HepG2 (cell line): Measurements from ENCODE around the gene COL26A1. TPM values are rescaled to one million over a fixed set of nuclear protein-coding genes. Genes with fewer than 3 reads are reported as not detected.

Experiments
- ATAC-seq: fragments of 200-7000 bp; cut with Tn5 transposase; 3 replicates; pipeline ENCODE4 v1.9.1; 2020; ENCODE audit warnings: mild to moderate bottlenecking, moderate library complexity
- BruUV-seq: library from RNA; stranded (reverse); fragments of 400-500 nt; replicated peaks from 2 replicates; lab custom pipeline; 2021; lab: Mats Ljungman, UMichigan
- CTCF ChIA-PET: fragments of 300-600 bp; formaldehyde crosslinking; extraction: SDS; loops from one replicate; lab custom pipeline; 2021; ENCODE audit warnings: low total read pairs, inconsistent platforms, low intra/inter-chr PET ratio; lab: Yijun Ruan, JAX
- POLR2A ChIA-PET: fragments of 350-600 bp; sonication (Branson Sonifier 250); formaldehyde crosslinking; loops from one replicate; lab custom pipeline; 2020; ENCODE audit warnings: antibody characterized with exemption, inconsistent platforms; lab: Yijun Ruan, JAX
- DNase-seq: peaks from one replicate; pipeline ENCODE4 v3.0.0-alpha.2; 2015; ENCODE audit warnings: low spot score
- FAIRE-seq: peaks from 3 replicates; lab custom pipeline; 2011; peaks lifted over from hg19 to GRCh38; lab: Jason Lieb, UNC
- H2AFZ ChIP-seq: one replicate; pipeline ENCODE4 v1.6.1; 2011; ENCODE audit warnings: low read length, inconsistent platforms
- H3K27ac ChIP-seq: fragments of 300-600 bp; 3 replicates; pipeline ENCODE4 v1.8.0; 2011; ENCODE audit warnings: mixed run types, mild to moderate bottlenecking, mixed read lengths, low read length, inconsistent platforms; ENCODE audit not compliant: insufficient read depth; ENCODE audit errors: extremely low read length
- H3K27me3 ChIP-seq, 2 experiments: fragments of 200-600 bp in 1 of 2; 2 replicates in 1 of 2; 3 replicates in 1 of 2; pipeline versions ENCODE4 v1.6.0 to v1.8.0; 2011; ENCODE audit warnings: low read length in 2 of 2, mild to moderate bottlenecking in 2 of 2, moderate library complexity in 2 of 2, inconsistent platforms in 1 of 2; ENCODE audit not compliant: insufficient read depth in 2 of 2, control insufficient read depth in 1 of 2
- H3K36me3 ChIP-seq, 2 experiments: fragments of 200-600 bp in 1 of 2; replicated peaks in 1 of 2; 2 replicates in 1 of 2; 3 replicates in 1 of 2; pipeline versions ENCODE4 v1.5.1 to v1.8.0; 2011; ENCODE audit warnings: low read length in 2 of 2, inconsistent platforms in 1 of 2; ENCODE audit not compliant: insufficient read depth in 2 of 2, control insufficient read depth in 1 of 2
- H3K4me1 ChIP-seq: 2 replicates; pipeline ENCODE4 v1.5.1; 2012; ENCODE audit warnings: low read length, inconsistent platforms; ENCODE audit not compliant: insufficient read depth
- H3K4me2 ChIP-seq: 2 replicates; pipeline ENCODE4 v1.6.0; 2011; ENCODE audit warnings: low read depth, low read length, inconsistent platforms
- H3K4me3 ChIP-seq, 3 experiments: fragments of 200-600 bp in 1 of 3; sonication (generic), shearing (Covaris generic) in 1 of 3; replicated peaks in 1 of 3; 2 replicates each; pipeline ENCODE4 v1.5.1; 2011 to 2016; ENCODE audit warnings: low read length in 3 of 3, inconsistent platforms in 2 of 3, low read depth in 2 of 3, mild to moderate bottlenecking in 2 of 3, control low read depth in 1 of 3, mixed read lengths in 1 of 3; ENCODE audit not compliant: insufficient read depth in 1 of 3
- H3K79me2 ChIP-seq: one replicate; pipeline ENCODE4 v1.6.1; 2011; ENCODE audit warnings: low read length, inconsistent platforms; ENCODE audit not compliant: insufficient read depth
- H3K9ac ChIP-seq: 2 replicates; pipeline ENCODE4 v1.6.0; 2011; ENCODE audit warnings: mild to moderate bottlenecking, low read depth, low read length, inconsistent platforms; ENCODE audit not compliant: insufficient read depth
- H3K9me3 ChIP-seq: 2 replicates; pipeline ENCODE4 v1.5.1; 2012; ENCODE audit warnings: mild to moderate bottlenecking, low read length
- H4K20me1 ChIP-seq: 2 replicates; pipeline ENCODE4 v1.6.0; 2011; ENCODE audit warnings: inconsistent platforms, mild to moderate bottlenecking, low read length, moderate library complexity; ENCODE audit not compliant: insufficient read depth
- CBFB ChIP-seq: sonication (generic); formaldehyde crosslinking; IDR thresholded peaks from 2 replicates; pipeline ENCODE4 v1.4.0; 2020; ENCODE audit warnings: missing genetic modification reagents
- FLYWCH1 ChIP-seq: sonication (generic); formaldehyde crosslinking; IDR thresholded peaks from 2 replicates; pipeline ENCODE4 v1.8.1; 2023; ENCODE audit warnings: mild to moderate bottlenecking, missing genetic modification reagents
- FOXA1 ChIP-seq, 2 experiments: fragments of 450-650 bp in 1 of 2; sonication (generic) in 1 of 2; formaldehyde crosslinking in 1 of 2; IDR thresholded peaks; 2 replicates each; pipeline versions ENCODE4 v1.4.0 to v1.6.1; 2016 to 2020; ENCODE audit warnings: missing genetic modification reagents in 1 of 2
- IKZF1 ChIP-seq: fragments of 450-650 bp; IDR thresholded peaks from 2 replicates; pipeline ENCODE4 v1.7.1; 2016
- KLF6 ChIP-seq: IDR thresholded peaks from 2 replicates; pipeline ENCODE4 v1.8.0; 2016; ENCODE audit warnings: missing biosample characterization, missing genetic modification reagents
- MAFK ChIP-seq, 2 experiments: IDR thresholded peaks in 1 of 2; conservative IDR thresholded peaks in 1 of 2; 2 replicates each; pipeline ENCODE4 v1.6.1; 2011; ENCODE audit warnings: improper control_type of control experiment in 2 of 2, low read length in 2 of 2
- RAD51 ChIP-seq: fragments of 450-650 bp; IDR thresholded peaks from 2 replicates; pipeline ENCODE4 v1.6.1; 2016; ENCODE audit warnings: borderline replicate concordance
- TCF12 ChIP-seq, 2 experiments: fragments of 450-650 bp in 1 of 2; sonication (generic) in 1 of 2; formaldehyde crosslinking in 1 of 2; IDR thresholded peaks; 2 replicates each; pipeline versions ENCODE4 v1.6.1 to v1.8.0; 2017 to 2022; ENCODE audit warnings: antibody characterized with exemption in 1 of 2, mild to moderate bottlenecking in 1 of 2, missing genetic modification reagents in 1 of 2, moderate library complexity in 1 of 2
- THAP11 ChIP-seq: IDR thresholded peaks from 2 replicates; pipeline ENCODE4 v1.6.1; 2016; ENCODE audit warnings: missing biosample characterization, missing genetic modification reagents
- ZFP36L1 ChIP-seq: sonication (generic); formaldehyde crosslinking; IDR thresholded peaks from 2 replicates; pipeline ENCODE4 v1.8.0; 2022; ENCODE audit warnings: mild to moderate bottlenecking, missing genetic modification reagents, moderate library complexity
- ZNF253 ChIP-seq: sonication (generic); formaldehyde crosslinking; IDR thresholded peaks from 2 replicates; pipeline ENCODE4 v1.8.0; 2022; ENCODE audit warnings: mild to moderate bottlenecking, missing genetic modification reagents, borderline replicate concordance
- ZNF367 ChIP-seq: sonication (generic); formaldehyde crosslinking; IDR thresholded peaks from 2 replicates; pipeline ENCODE4 v1.4.0; 2020; ENCODE audit warnings: missing genetic modification reagents, borderline replicate concordance
- ZNF562 ChIP-seq: sonication (generic); formaldehyde crosslinking; IDR thresholded peaks from 2 replicates; pipeline ENCODE4 v1.8.0; 2022; ENCODE audit warnings: missing genetic modification reagents, borderline replicate concordance
- ZNF773 ChIP-seq: sonication (generic); formaldehyde crosslinking; IDR thresholded peaks from 2 replicates; pipeline ENCODE4 v1.4.0; 2020; ENCODE audit warnings: missing genetic modification reagents, borderline replicate concordance
- ZSCAN20 ChIP-seq: sonication (generic); formaldehyde crosslinking; IDR thresholded peaks from 2 replicates; pipeline ENCODE4 v1.4.0; 2020; ENCODE audit warnings: missing genetic modification reagents, mild to moderate bottlenecking, borderline replicate concordance
- WGBS: methylation state at CpG from one replicate; pipeline ENCODE4 v1.1.6; 2017; ENCODE audit warnings: low lambda C conversion rate; 5-methylcytosine and 5-hydroxymethylcytosine counted together
- in situ Hi-C: cut with HindIII; loops from 2 replicates; pipeline ENCODE4 v1.10.0; 2017; ENCODE audit warnings: low pct_unique_long_range_greater_than_20kb; ENCODE audit not compliant: extremely low pct_ligation_motif_present
- intact Hi-C: fragments of 100-400 bp; cut with micrococcal nuclease; formaldehyde crosslinking; loops from one replicate; pipeline ENCODE4 v1.10.0; 2022; ENCODE audit not compliant: unreplicated experiment
- polyA plus RNA-seq, 8 experiments: library from polyadenylated mRNA; depleted of rRNA in 3 of 8; stranded (reverse) in 7 of 8; unstranded in 1 of 8; fragments of >200 nt; fragmentation: Illumina TruSeq in 4 of 8; extraction: Trizol in 4 of 8; gene quantifications; 2 replicates each; pipeline versions ENCODE4 v1.2.1 to v1.2.3, GENCODE V29; 2011 to 2016; ENCODE audit warnings: low read depth in 4 of 8, missing spikeins in 1 of 8, mixed read lengths in 1 of 8; ENCODE audit not compliant: insufficient read depth in 1 of 8
- total RNA-seq, 5 experiments: library from RNA; depleted of rRNA; stranded (reverse); fragments of >200 nt; fragmentation: Illumina TruSeq; extraction: Trizol; gene quantifications; 2 replicates each; pipeline ENCODE4 v1.2.3, GENCODE V29; 2016; ENCODE audit warnings: low read depth in 1 of 5
- TF ChIP-seq, protein P1 (sequence below): sonication (generic); formaldehyde crosslinking; IDR thresholded peaks from 2 replicates; pipeline ENCODE4 v1.5.0; 2020; ENCODE audit warnings: missing genetic modification reagents, mild to moderate bottlenecking, borderline replicate concordance

The COL26A1 gene
- total and polyA plus RNA-seq, 2 of the 13 experiments (the other 11 are each of a cell fraction or from before 2014, with no cell fraction given) = 7.8 to 9.2 TPM

DNA sequence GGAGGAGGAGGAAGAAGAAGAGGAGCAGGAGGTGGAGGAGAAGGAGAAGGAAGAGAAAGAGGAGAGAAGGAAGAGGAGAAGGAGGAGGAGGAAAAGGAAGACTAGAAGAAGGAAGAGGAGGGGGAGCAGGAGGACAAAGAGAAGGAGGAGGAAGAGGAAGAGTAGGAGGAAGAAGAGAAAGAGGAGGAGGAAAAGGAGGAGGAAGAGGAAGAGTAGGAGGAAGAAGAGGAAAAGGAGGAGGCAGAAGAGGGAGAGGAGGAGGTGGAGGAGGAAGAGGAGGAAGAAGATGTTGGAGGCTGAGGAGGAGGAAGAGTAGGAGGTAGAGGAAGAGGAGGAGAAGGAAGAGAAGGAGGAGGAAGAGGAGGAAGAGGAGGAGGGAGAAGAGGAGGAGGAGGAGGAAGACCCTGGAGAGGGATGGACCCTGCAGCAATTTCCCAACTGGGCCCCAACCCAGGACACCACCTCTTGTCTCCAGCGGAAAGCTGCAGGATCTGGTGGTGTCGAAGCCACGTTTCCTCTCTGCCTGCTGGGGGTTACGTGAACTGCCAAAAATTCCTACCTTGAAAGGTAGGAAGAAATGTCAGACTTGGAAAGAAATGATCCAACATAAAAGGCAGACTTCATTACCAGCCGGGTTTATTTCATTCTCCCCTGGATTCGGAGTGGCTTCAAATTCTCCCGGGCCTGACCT, 38.9 kb downstream of the COL26A1 start:
- H4K20me1 ChIP-seq = no peaks in the 10 kb centered on the region
- H3K4me3 ChIP-seq = no peak overlapping the region
- FAIRE-seq (no peak), DNase-seq (no peak), ATAC-seq (no peak; the same call in 2 of the 3 replicates)
- no peak overlapping the region for H3K9ac ChIP-seq
- CTCF ChIA-PET = no interaction called here
- POLR2A ChIA-PET = no interaction called here
- no peak overlapping the region for H2AFZ ChIP-seq
- TF ChIP-seq FOXA1 (IDR thresholded peaks at IDR 0.05) (peak; percentile 29; the same call in 1 of the 2 replicates), FOXA1 (CRISPR knock-in tag; IDR thresholded peaks at IDR 0.05) (no peak), IKZF1 (0 out of 2 replicates have a peak, but pooled peaks have one; percentile 64), KLF6 (CRISPR knock-in tag) (no peak), MAFK (conservative IDR thresholded peaks at IDR 0.05 in 1 of 2, IDR thresholded peaks at IDR 0.05 in 1 of 2; ENCODE audit: low read length in 2 of 2) (no peak), CBFB (no peak), RAD51 (0 out of 2 replicates have a peak, but pooled peaks have one; percentile 8)
- H3K27me3 ChIP-seq = no peaks in the 10 kb centered on the region
- H3K9me3 ChIP-seq = no peaks in the 10 kb centered on the region
- H3K4me2 ChIP-seq = no peak overlapping the region
- intact Hi-C loops = no loop called here
- no peaks in the 10 kb centered on the region for H3K79me2 ChIP-seq
- 75% methylated on average over 7 of the region's 7 CpGs for WGBS
- no peaks in the 10 kb centered on the region for H3K36me3 ChIP-seq
- BruUV-seq = no TSS peak
- peaks cover 32% of the 10 kb centered on the region for H3K4me1 ChIP-seq
- in situ Hi-C loops = no loop called here
- H3K27ac ChIP-seq = no peak overlapping the region

GRCh38 chr7:101402081-101402779, 39.6 kb downstream of the COL26A1 start:
- Histone ChIP-seq H3K4me3 (no peak overlapping the region), H3K9me3 (no peaks in the 10 kb centered on the region), H2AFZ (no peak overlapping the region), H3K4me2 (no peak overlapping the region), H4K20me1 (no peaks in the 10 kb centered on the region), H3K36me3 (no peaks in the 10 kb centered on the region), H3K4me1 (peaks cover 26% of the 10 kb centered on the region), H3K27me3 (no peaks in the 10 kb centered on the region), H3K27ac (no peak overlapping the region), H3K79me2 (no peaks in the 10 kb centered on the region), H3K9ac (no peak overlapping the region)
- ATAC-seq = no peak
- ChIA-PET POLR2A (no interaction called here), CTCF (no interaction called here)
- intact Hi-C loops = no loop called here
- 56% methylated on average over 10 of the region's 12 CpGs for WGBS
- in situ Hi-C loops = no loop called here
- DNase-seq = no peak
- BruUV-seq = no TSS peak
- FAIRE-seq = no peak
- TF ChIP-seq FLYWCH1 (no peak), ZSCAN20 (CRISPR knock-in tag) (no peak), ZNF562 (CRISPR knock-in tag) (no peak), ZFP36L1 (CRISPR knock-in tag) (no peak), ZNF253 (CRISPR knock-in tag) (no peak), ZNF773 (CRISPR knock-in tag) (no peak), TCF12 (IDR thresholded peaks at IDR 0.05) (no peak), TCF12 (CRISPR knock-in tag; IDR thresholded peaks at IDR 0.05) (no peak), ZNF367 (CRISPR knock-in tag) (no peak), THAP11 (CRISPR knock-in tag) (no peak)
- TF ChIP-seq, protein P1, sequence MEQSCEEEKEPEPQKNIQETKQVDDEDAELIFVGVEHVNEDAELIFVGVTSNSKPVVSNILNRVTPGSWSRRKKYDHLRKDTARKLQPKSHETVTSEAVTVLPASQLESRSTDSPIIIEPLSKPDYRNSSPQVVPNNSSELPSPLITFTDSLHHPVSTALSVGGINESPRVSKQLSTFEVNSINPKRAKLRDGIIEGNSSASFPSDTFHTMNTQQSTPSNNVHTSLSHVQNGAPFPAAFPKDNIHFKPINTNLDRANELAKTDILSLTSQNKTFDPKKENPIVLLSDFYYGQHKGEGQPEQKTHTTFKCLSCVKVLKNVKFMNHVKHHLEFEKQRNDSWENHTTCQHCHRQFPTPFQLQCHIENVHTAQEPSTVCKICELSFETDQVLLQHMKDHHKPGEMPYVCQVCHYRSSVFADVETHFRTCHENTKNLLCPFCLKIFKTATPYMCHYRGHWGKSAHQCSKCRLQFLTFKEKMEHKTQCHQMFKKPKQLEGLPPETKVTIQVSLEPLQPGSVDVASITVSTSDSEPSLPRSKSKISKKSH = no peak
